HG02943 (cell line): ENCODE data around the gene STAT2.
A peak's percentile ranks its signal among the peaks of the same experiment; 100 is the strongest.
"Not testable (repeated sequence)": the region's sequence is repeated elsewhere in the genome, so short reads cannot be mapped to it uniquely, and the experiment has no call there.

Experiments
- ATAC-seq: cut with Tn5 transposase; IDR thresholded peaks from one replicate; pipeline ENCODE4 v1.9.1; 2021; ENCODE audit warnings: mild to moderate bottlenecking, low read depth, moderate library complexity; ENCODE audit not compliant: unreplicated experiment

The STAT2 gene

DNA sequence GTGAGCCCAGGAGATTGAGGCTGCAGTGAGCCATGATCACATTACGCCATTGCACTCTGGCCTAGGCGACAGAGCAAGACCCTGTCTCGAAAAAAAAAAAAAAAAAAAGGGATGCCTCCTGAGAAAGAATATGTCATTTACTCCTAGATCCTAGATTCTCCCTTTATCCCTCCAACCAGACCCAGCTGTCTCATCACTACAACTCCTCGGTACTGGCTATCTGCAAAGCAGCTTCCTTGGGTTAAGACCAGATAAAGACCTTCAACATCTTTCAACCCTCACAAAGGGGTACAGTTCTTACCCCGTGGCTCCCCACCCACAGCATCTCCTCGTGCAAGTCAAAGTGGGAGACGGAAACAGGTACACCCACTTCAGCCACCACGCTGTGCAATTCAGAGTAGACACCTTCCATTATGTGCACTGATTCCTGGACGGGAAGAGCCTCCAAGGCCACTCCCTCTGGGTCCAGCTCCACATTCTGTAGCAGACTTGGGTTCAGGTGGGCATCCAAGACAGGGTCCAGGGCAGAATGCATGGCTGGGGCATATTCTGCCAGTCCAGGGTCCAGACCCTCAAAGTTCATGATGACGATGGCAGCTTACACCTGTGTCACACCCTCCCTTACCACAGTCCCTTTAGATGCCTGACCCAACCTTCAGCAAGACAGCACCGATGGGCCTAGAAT is 27.3 kb downstream of the STAT2 start:
- no peak for ATAC-seq

DNA sequence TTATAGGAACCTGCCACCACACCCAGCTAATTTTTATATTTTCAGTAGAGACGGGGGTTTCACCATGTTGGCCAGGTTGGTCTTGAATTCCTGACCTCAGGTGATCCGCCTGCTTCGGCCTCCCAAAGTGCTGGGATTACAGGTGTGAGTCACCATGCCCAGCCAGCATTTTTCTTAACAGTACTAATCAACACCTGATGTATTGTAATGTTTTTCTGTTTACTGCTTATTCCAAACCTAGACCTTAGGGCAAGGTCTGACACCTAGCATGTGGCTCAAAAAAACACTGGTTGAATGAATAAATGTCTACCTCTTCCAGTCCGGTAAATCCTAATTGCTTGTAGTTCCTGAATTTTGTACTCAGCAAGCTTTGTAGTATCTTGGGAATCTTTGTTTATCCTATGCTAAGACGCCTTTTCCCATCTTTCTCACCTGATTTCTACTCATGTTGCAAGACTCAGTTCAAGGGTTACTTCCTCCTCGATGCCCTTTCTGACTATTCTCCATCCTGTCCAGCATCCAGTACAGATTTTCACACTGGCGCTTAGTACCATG is 28.9 kb downstream of the STAT2 start:
- ATAC-seq: no peak

DNA sequence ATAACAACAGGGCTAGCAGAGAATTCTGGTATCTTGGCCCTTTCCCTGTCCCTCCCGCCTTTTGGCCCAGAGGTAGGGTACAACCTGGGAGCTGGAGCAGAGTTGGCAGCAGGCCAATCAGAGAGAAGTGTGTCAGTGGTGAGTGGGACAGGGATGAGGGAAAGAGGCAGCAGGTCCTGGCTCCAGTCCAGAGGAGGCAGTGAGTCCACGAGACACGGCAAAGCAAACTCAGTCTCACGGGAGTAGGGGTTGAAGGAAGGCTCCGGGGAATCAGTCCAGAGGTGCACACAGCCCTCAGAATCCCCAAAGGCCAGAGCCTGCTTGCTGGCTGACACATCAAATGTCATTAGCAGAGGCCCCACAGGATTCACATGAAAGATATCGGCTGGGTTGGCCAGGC is 33.4 kb downstream of the STAT2 start:
- no peak for ATAC-seq

DNA sequence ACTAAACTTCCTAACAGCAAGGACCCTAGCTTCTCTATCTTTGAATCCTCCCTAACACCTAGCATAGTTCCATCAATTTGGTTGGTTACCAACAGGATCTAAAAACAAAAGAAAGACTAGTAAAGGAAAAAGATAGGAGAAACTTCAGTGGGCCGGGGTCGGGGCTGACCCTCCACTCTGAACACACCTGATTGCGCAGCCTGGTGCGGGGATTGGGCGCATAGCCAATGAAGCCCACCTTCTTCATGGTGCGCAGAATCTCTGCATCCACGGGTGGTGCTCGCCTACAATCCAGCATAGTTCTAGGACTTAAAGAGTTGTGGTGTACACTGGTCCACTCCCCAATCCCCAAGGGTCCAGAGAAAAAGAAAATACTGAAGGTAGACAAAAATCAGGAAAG is 33.8 kb downstream of the STAT2 start:
- no peak for ATAC-seq

DNA sequence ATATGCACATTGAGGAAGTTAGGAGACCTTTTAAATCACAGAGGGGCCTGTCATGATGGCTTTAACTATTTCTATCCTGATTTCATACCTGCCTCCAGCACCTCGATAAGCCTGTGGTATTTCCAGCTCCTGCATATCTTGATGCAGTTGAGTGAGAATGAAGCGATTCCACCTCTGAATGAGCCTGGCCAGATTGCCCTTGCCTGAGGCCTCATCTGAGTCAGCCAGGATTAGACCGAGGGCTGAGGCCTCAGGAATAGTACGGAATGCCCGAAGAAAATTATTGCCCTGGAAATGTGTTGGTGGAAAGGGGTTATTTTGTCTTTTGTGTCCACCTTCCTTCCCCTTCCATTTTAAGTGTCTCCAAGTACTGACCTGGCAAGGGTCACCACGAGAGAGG is 35.7 kb downstream of the STAT2 start:
- no peak for ATAC-seq

DNA sequence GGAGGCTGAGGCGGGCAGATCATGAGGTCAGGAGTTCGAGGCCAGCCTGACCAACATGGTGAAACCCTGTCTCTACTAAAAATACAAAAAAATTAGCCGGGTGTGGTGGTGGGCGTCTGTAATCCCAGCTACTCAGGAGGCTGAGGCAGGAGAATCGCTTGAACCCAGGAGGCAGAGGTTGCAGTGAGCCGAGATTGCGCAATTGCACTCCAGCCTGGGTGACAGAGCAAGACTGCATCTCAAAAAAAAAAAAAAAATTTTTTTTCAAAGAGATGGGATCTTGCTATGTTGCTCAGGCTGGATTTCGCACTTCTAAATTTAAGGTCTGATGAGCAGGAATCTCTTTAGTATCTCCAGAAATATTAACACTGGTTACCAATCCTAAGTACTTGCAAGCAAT is 38.3 kb downstream of the STAT2 start:
- ATAC-seq: not testable (repeated sequence)

DNA sequence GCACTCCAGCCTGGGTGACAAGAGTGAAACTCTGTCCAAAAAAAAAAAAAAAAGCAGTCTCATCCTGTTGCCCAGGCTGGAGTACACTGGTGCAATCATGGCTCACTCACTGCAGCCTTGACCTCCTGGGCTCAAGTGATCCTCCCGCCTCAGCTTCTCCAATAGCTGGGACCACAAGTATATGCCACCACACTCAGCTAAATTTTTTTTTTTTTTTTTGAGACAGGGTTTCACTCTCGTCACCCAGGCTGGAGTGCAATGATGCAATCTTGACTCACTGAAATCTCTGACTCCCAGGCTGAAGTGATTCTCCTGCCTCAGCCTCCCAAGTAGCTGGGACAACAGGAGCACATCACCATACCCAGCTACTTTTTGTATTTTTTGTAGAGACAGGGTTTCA is 38.9 kb downstream of the STAT2 start:
- ATAC-seq: no peak

DNA sequence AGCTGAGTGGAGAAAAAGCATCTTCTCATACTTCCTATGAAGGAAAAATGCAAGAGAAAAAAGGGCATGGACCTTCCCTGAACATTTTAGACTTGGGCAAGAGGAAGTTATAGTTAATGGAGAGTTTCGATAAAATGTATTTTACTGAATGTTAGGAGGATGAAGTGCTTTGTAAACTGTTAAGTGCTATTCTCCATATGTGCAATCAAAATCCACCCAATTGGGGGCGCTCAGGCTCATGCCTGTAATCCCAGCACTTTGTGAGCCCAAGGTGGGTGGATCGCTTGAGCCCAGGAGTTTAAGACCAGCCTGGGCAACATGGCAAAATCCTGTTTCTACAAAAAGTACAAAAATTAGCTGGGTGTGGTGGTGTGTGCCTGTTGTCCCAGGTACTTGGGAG is 42.2 kb downstream of the STAT2 start:
- ATAC-seq: no peak

DNA sequence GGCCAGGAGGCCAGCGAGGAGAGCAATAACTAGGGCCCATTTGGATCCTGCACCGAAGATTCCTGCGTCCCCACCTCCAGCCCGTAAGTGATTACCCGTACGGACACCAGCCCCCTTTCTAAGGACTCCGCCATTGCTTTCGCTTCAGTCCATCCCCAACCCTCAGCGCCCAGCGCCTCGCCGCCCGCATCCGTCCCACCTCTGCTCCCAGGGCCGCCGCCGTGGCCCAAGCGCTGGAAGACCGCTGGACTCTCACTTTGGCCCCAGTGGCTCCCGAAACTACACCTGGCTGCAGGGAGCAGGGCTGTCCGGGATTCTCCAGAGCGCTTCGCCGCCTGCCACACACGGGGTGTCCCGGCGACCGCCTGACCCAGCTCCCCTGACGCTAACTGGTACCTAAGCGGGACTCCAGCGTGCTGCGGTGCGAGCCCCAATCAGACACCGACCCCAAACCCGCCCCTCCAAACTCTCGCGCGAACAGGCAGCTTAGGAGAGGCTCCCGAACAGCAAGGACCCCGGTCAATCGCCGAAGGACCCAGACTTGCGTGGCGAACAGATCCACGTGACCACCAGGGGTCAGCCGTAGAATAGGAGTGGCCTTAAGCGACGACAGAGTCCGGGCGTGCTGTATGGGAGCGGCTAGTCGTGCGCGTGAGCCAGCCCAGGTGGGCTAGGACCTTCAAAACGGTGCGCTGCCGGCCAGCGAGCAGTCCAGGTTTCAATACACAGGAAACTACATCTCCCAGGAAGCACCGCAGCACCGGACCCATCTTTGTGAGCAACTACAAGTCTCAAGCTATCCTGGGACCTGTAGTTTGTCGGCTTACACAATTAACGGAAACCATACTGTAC is 44.1 kb downstream of the STAT2 start, which contains the start of gene CNPY2:
Gene CNPY2, minus strand, starts transcription at position 367 of the 852 bp plus-strand sequence. CDS start 771 bp downstream, outside the sequence.
- peak; percentile 91 for ATAC-seq

DNA sequence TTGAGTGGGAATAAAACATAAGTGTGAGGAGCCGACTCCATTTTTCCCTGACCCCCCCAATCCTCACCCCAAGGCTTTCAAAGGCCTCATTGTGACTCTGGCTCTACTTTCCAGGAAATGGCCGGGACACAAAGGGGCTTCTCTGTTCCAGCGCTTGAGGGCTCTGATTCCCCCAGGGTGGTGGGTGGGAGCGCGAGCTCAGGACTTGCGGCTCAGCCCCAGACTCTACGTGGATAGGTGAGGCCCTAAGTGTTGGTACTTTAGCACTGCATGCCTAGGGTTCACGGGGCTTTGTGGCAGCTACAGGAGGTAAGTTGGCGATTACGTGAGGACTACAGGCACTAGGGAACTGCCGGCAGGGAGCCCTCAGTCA is 44.7 kb downstream of the STAT2 start:
- ATAC-seq: no peak

DNA sequence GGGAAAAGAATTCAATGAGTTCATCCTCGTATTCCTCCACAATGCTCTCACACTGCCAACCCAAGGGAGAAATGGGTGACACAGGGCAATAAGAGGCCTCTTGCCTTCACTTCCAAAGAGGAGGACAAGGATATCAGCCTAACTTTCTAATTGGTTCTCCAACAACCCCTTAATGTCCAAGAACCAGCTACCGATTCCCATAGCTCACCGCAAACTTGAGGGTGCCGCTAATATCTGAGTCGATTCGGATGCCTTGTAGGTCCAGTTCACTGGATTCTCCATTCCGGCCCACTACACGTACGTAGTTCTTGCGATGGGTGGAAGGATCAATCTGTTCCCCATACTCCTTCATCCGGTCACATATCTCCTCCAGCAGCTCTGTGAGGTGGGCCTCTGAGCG is 48.9 kb downstream of the STAT2 start:
- ATAC-seq: no peak

DNA sequence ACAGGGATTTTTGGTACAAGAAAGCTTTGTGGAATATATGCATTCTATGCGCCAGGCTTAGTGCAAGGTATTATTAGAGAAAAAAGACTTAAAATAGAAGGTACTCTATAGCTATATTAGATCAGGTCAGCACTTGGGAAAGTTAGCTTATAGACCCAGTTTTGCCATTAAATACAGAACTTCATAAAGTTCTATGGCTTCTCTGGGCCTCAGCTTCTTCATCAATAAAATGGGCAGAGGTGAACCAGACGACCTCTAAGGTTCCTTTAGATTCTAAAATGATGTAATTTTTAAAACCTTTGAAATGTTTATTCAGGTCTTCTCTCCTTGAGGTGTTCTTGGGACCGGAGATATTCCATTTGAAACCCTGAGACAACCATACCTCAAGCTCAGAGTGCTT is 51.2 kb downstream of the STAT2 start:
- ATAC-seq: no peak

DNA sequence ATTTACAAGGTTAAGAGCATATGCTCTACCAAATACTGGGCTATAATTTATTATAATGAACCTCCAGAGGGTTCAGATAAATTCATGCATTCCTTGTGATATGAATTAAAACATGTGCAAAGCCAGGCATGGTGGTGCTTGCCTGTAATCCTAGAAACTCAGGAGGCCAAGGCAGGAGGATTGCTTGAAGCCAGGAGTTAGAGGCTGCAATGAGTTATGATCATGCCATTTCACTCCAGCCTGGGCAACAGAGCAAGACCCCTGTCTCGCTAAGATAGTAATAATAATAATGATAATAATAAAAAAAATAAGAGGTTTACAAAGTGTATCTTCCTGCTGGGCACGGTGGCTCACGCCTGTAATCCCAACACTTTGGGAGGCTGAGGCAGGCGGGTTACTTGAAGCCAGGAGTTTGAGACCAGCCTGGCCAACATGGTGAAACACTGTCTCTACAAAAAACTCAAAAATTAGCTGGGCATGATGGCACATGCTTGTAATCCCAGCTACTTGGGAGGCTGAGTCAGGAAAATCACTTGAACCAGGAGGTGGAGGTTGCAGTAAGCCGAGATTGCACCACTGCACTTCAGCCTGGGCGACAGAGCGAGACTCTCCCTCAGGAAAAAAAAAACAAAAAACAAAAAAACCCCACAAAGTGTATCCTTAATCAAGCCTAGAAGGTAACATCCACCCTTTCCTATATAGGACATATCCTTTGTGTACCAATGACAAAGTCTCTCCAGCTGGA is 52.5 kb downstream of the STAT2 start:
- ATAC-seq: no peak

DNA sequence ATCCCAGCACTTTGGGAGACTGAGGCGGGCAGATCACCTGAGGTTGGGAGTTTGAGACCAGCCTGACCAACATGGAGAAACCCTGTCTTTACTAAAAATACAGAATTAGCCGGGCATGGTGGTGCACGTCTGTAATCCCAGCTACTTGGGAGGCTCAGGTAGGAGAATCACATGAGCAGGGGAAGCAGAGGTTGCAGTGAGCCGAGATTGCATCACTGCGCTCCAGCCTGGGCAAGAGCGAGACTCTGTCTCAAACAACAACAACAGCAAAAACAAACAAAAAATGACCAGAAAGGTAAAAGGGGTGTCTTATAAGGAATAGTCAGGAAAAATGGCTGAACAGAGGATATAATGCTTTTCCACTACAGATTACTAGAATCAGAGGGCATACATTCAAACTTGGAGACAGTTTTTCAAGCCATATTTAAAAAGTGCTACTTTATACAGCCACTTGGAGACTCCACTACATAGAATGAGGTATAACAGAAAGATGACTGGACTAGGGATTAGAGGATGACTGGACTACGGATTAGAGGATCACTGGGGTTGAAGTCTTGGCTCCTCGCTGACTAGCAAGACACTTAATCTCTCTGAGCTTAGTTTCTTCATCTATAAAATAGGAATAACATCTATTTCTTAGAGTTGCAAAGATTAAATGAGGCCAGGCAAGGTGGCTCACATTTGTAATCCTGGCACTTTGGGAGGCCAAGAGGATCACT is 54.9 kb downstream of the STAT2 start:
- ATAC-seq: no peak

DNA sequence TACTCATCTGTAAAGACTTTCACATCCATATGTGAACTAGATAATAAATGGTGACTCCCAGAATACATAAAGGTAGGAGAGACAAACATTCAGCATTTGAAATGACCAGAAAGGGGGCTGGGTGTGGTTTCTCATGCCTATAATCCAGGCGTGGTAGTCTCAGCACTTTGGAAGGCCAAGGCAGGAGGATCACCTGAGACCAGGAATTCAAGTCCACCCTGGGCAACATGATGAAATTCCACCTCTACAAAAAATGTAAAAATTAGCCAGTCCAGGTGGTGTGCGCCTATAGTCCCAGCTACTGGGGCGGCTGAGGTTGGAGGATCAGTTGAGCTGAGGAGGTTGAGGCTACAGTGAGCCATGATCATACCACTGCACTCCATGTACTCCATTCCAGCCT is 55.6 kb downstream of the STAT2 start:
- ATAC-seq: no peak

DNA sequence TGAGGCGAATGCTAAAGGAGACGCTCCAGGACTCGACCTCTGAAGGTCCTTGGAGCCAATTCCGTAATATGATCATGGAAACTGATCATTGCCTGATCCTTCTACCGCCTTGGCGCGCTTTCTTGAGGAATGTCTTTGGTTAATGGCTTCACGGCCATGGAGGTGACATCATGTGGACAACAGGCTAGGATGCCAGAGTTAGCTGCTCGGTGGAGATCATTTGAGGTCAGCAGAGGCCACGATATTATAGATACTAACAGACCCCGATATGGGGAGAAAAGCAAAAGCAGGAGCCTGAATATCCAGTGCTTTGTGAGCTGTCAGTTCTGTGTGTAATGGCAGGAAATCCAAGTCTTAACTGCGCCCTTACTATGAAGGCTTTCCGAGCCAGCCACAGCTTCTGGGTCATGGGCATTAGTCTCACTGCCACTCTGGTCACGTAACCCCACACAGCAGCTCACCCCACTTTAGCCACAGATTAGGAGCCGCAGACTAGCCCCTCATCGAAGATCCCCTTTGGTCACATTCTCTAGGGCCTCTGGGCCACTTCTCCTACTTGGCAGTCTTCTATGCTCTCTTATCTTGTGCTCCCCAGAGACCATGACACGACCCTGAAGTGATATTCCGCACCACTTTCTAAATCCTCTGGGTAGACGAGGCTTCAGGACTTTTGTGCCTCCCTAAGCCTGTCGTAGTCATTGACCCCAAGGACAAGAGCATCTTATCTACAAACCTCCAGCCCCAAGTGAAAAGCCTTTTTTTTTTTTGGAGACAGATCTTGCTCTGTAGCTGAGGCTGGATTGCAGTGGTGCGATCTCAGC is 59.1 kb downstream of the STAT2 start:
- ATAC-seq: peak; percentile 2

DNA sequence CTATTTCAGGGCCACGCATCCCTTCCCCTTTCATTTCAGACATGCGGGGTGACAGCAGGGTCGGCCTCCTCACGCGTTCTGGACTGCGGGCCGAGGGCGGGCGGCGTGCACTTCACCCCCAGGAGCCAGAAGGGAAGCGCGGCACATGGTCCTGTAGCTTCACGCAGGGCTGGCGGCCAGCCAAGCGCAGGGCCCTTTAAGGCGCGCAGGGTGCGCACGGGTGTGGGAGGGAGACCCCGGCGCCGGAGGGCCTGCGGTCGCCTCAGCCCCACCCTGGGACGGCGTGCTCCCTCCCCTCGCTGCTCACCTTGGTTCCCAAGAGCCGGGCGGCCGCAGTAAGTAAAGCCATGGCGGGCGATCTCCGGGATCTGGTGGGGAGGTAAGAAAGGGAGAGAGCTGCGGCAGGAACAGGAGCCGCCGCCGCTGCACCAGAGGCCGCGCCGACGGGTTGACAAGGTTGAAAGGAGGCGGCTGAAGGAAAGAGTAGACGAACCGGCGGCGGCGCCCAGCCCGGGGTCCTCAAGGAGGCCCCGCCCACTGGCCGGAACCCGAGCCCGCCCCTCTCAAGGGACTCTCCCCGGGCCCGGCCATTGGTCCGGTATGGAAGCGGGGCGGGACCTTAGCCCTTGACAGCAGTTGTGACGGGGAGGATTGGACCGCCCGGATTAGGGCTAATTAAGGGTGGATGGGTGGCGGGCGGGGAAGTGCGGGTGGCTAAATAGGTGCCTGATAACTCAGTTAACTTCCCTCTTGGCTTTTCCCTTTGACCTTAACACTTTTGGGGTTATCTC is 59.9 kb downstream of the STAT2 start, which contains the start of gene CS:
Gene CS, minus strand, starts transcription at position 478 of the 791 bp plus-strand sequence. Its CDS starts 129 bp downstream, at position 349.
- peak; percentile 88 for ATAC-seq

DNA sequence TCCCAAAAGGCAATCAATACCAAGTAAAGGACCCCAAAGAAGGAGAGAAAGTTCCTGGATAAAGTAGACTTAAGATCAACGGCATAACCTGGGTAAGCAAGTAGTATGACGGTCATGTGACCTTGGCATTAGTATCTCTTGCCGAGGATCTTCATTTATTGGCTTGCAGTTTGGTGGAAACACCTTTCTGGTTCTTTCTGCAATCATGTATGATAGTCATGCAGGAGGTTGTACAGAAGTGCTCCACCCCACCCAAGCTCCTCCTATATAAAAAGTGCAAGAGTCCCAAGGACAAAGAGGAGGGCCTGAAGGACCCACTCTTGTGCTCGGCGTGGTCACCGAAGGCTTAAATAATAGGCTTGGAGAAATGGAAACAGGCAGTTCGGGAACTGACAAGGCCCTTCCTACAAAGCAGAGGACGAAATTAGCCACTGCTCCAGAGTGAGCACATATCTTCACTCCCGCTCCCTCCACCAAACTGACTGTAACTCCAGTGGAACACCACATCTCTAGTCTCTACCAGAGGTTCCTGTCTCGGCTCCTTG is 60.5 kb downstream of the STAT2 start:
- no peak for ATAC-seq
